A549 (cell line): ENCODE measurements around the gene BOD1L1.

ENCODE experiments used
- BHLHE40 ChIP-seq: IDR thresholded peaks from 2 replicates; pipeline ENCODE4 v1.6.1; 2012; ENCODE audit warnings: low read depth, low read length, inconsistent platforms
- CEBPB ChIP-seq, 2 experiments: fragments of >200 bp in 1 of 2; sonication (Bioruptor Twin) in 1 of 2; formaldehyde crosslinking in 1 of 2; IDR thresholded peaks; 2 replicates each; pipeline ENCODE4 v1.6.1; 2012 to 2016
- CTCF ChIP-seq: fragments of >200 bp; sonication (Bioruptor Twin); formaldehyde crosslinking; IDR thresholded peaks from 3 replicates; pipeline ENCODE4 v1.5.1; 2016
- E2F6 ChIP-seq: IDR thresholded peaks from 2 replicates; pipeline ENCODE4 v1.6.1; 2012; ENCODE audit warnings: low read depth, borderline replicate concordance
- EP300 ChIP-seq, 2 experiments: fragments of >200 bp; sonication (Bioruptor Twin); formaldehyde crosslinking; IDR thresholded peaks; 2 replicates in 1 of 2; 3 replicates in 1 of 2; pipeline ENCODE4 v1.6.1; 2016 to 2017
- HDAC2 ChIP-seq: fragments of 200-600 bp; sonication (generic); IDR thresholded peaks from 2 replicates; pipeline ENCODE4 v1.6.1; 2016
- JUN ChIP-seq, 2 experiments: fragments of >200 bp; sonication (Bioruptor Twin); formaldehyde crosslinking; IDR thresholded peaks; 2 replicates in 1 of 2; 3 replicates in 1 of 2; pipeline ENCODE4 v1.6.1; 2016 to 2017
- MAZ ChIP-seq: fragments of 150-350 bp; IDR thresholded peaks from 2 replicates; pipeline ENCODE4 v1.6.1; 2014; ENCODE audit warnings: antibody characterized with exemption, low read depth, low read length, borderline replicate concordance
- PBX3 ChIP-seq: IDR thresholded peaks from 2 replicates; pipeline ENCODE4 v1.6.1; 2012
- POLR2A ChIP-seq: IDR thresholded peaks from 2 replicates; pipeline ENCODE4 v1.6.1; 2012; ENCODE audit warnings: mild to moderate bottlenecking, low read length
- RAD21 ChIP-seq, 2 experiments: fragments of >200 bp in 1 of 2; sonication (Bioruptor Twin) in 1 of 2; formaldehyde crosslinking in 1 of 2; IDR thresholded peaks in 1 of 2; conservative IDR thresholded peaks in 1 of 2; 2 replicates in 1 of 2; 3 replicates in 1 of 2; pipeline ENCODE4 v1.6.1; 2012 to 2018; ENCODE audit warnings: inconsistent platforms in 1 of 2
- REST ChIP-seq: fragments of 200-600 bp; sonication (generic); IDR thresholded peaks from 2 replicates; pipeline ENCODE4 v1.6.1; 2016; ENCODE audit warnings: antibody characterized with exemption, mild to moderate bottlenecking, moderate library complexity
- RFX5 ChIP-seq: fragments of 450-650 bp; IDR thresholded peaks from 2 replicates; pipeline ENCODE4 v1.7.1; 2014; ENCODE audit warnings: antibody characterized with exemption, mild to moderate bottlenecking, moderate library complexity
- USF2 ChIP-seq: fragments of 450-650 bp; IDR thresholded peaks from 2 replicates; pipeline ENCODE4 v1.6.1; 2014; ENCODE audit warnings: antibody characterized with exemption

- TF ChIP-seq BHLHE40 (no peak), PBX3 (no peak), CEBPB (IDR thresholded peaks at IDR 0.05) (no peak), EP300 (IDR thresholded peaks at IDR 0.05) (no peak), JUN (IDR thresholded peaks at IDR 0.05) (no peak), MAZ (no peak), CTCF (no peak), POLR2A (no peak), RAD21 (conservative IDR thresholded peaks at IDR 0.05 in 1 of 2, IDR thresholded peaks at IDR 0.05 in 1 of 2) (no peak), E2F6 (no peak), RFX5 (no peak), USF2 (no peak), HDAC2 (no peak), REST (no peak)
These were observed 86.3 kb downstream of the BOD1L1 start for GRCh38 chr4:13541176-13541604.
